Lung (tissue), 12 donors: ENCODE results near the gene SYNGAP1. TPM values are rescaled to one million over a fixed set of nuclear protein-coding genes. Genes with fewer than 3 reads are reported as not detected.

ENCODE experiments used
- ATAC-seq: fragments of 200-7000 bp; cut with Tn5 transposase; one replicate; pipeline ENCODE4 v1.9.1; 2020; ENCODE audit warnings: moderate number of reproducible peaks; ENCODE audit not compliant: insufficient read depth, low FRiP score
- DNase-seq, 3 donors: peaks; one replicate each; pipeline ENCODE4 v3.0.0-alpha.2; 2013 to 2017
- H3K27ac ChIP-seq, 2 donors: one replicate each; pipeline ENCODE4 v1.5.1; 2013; ENCODE audit warnings: mild to moderate bottlenecking in 2 of 2, moderate library complexity in 2 of 2, control low read depth in 1 of 2, inconsistent platforms in 1 of 2, low read depth in 1 of 2, low read length in 1 of 2
- H3K27me3 ChIP-seq, 3 donors: one replicate each; pipeline ENCODE4 v1.5.1; 2013; ENCODE audit warnings: low read length in 2 of 3; ENCODE audit not compliant: control insufficient read depth in 3 of 3, insufficient read depth in 3 of 3
- H3K36me3 ChIP-seq, 4 donors: one replicate each; pipeline ENCODE4 v1.5.1; 2013; ENCODE audit warnings: low read length in 4 of 4, mild to moderate bottlenecking in 1 of 4, moderate library complexity in 1 of 4; ENCODE audit not compliant: control insufficient read depth in 4 of 4, insufficient read depth in 4 of 4
- H3K4me1 ChIP-seq, 5 donors: one replicate each; pipeline ENCODE4 v1.5.1; 2013; ENCODE audit warnings: low read length in 5 of 5, mild to moderate bottlenecking in 2 of 5, moderate library complexity in 1 of 5; ENCODE audit not compliant: control insufficient read depth in 5 of 5, insufficient read depth in 5 of 5
- H3K4me3 ChIP-seq: one replicate; pipeline ENCODE4 v1.5.1; 2013; ENCODE audit warnings: mild to moderate bottlenecking, control low read depth, moderate library complexity
- H3K9ac ChIP-seq, 2 donors: one replicate each; pipeline ENCODE4 v1.5.1; 2013; ENCODE audit warnings: low read length in 2 of 2, control low read depth in 1 of 2; ENCODE audit not compliant: insufficient read depth in 1 of 2
- H3K9me3 ChIP-seq, 4 donors: one replicate each; pipeline ENCODE4 v1.5.1; 2013; ENCODE audit warnings: low read length in 3 of 4, mild to moderate bottlenecking in 1 of 4, moderate library complexity in 1 of 4; ENCODE audit not compliant: control insufficient read depth in 4 of 4, insufficient read depth in 3 of 4
- WGBS, 2 donors: extraction: QIAGEN DNeasy Blood & Tissue Kit; methylation state at CpG; one replicate each; pipeline ENCODE4 v1.1.7; 2013; 5-methylcytosine and 5-hydroxymethylcytosine counted together
- polyA plus RNA-seq, 2 donors: library from polyadenylated mRNA; stranded (reverse); fragments of 200-250 nt; gene quantifications; one replicate each; pipeline ENCODE4 v1.2.1, GENCODE V29; 2013
- total RNA-seq, 2 donors: library from RNA; depleted of rRNA in 1 of 2; stranded (reverse); fragments of >200 nt in 1 of 2; gene quantifications; one replicate each; pipeline ENCODE4 v1.2.1, GENCODE V29; 2014 to 2021
- TF ChIP-seq, protein P1 (sequence below): IDR thresholded peaks from 2 replicates; pipeline ENCODE4 v1.5.1; 2012; ENCODE audit warnings: mild to moderate bottlenecking; ENCODE audit errors: control extremely low read depth, extremely low read depth
- donor health status: control.
- donor health status: control.
- donor health status: Bipolar disorder and iron deficiency.
- donor health status: healthy.
- donor health status: DM: yes; HTN: yes; CAD: no.

SYNGAP1 gene
- total and polyA plus RNA-seq, 4 donors: 9.2 to 32.0 (median 12.0) TPM

DNA sequence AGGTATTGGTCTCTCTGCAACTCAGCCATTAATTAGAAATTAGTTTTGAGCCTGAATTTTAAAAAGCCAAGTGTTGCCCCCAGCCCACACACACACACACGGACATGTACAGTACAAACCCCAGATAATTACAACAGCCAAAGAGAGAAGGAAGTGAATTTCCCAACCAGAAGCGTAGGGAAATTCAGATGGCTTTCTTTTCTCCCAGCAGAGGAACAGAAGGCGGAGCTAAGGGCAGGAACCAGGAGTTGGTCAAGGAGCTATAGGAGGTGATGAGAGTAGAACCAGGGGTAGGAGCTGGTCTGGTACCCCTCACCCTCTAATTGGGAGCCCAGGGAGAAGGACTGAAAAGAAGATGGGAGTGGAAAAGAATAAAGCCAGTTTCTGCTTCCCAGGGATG is 30.6 kb downstream of the SYNGAP1 start:
- ATAC-seq (no peak), DNase-seq (no peak)
- peaks cover 0 to 25% (median 10%) of the 10 kb centered on the region in 4 donors for H3K36me3 ChIP-seq
- H3K27ac ChIP-seq: no peak overlapping the region
- H3K9me3 ChIP-seq: no peaks in the 10 kb centered on the region
- TF ChIP-seq, protein P1, sequence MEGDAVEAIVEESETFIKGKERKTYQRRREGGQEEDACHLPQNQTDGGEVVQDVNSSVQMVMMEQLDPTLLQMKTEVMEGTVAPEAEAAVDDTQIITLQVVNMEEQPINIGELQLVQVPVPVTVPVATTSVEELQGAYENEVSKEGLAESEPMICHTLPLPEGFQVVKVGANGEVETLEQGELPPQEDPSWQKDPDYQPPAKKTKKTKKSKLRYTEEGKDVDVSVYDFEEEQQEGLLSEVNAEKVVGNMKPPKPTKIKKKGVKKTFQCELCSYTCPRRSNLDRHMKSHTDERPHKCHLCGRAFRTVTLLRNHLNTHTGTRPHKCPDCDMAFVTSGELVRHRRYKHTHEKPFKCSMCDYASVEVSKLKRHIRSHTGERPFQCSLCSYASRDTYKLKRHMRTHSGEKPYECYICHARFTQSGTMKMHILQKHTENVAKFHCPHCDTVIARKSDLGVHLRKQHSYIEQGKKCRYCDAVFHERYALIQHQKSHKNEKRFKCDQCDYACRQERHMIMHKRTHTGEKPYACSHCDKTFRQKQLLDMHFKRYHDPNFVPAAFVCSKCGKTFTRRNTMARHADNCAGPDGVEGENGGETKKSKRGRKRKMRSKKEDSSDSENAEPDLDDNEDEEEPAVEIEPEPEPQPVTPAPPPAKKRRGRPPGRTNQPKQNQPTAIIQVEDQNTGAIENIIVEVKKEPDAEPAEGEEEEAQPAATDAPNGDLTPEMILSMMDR: no peak
- no peak overlapping the region for H3K4me3 ChIP-seq
- H3K27me3 ChIP-seq: no peaks in the 10 kb centered on the region
- H3K4me1 ChIP-seq: peaks cover 5 to 10% (median 6%) of the 10 kb centered on the region in 5 donors
- WGBS, 2 donors: 21 to 61% methylated on average over 3 of the region's 3 CpGs
- H3K9ac ChIP-seq: no peak overlapping the region

DNA sequence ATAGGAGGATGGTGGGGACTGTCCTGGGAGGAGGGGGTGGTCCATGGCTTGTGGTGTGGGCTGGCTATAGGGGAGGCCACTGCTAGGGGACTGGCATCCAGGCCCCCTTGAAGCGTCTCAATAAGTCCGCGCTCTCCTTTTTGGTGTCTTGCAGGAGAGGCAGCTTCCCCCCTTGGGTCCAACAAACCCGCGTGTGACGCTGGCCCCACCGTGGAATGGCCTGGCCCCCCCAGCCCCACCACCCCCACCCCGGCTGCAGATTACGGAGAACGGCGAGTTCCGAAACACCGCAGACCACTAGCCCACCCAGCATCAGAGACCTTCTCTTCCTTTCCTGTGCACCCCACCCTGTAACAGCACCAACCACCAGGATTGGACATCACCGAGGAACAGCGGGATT is 31.7 kb downstream of the SYNGAP1 start:
- 93 to 96% methylated on average over 7 to 15 of the region's 15 CpGs for WGBS, 2 donors
- Histone ChIP-seq H3K27me3 (no peaks in the 10 kb centered on the region), H3K27ac (no peak overlapping the region), H3K9ac (no peak overlapping the region), H3K9me3 (no peaks in the 10 kb centered on the region), H3K36me3 (peaks cover 0 to 28% (median 13%) of the 10 kb centered on the region in 4 donors), H3K4me1 (peaks cover 5 to 10% (median 6%) of the 10 kb centered on the region in 5 donors), H3K4me3 (no peak overlapping the region)
- TF ChIP-seq, protein P1: no peak
- no peak for ATAC-seq
- no peak for DNase-seq

DNA sequence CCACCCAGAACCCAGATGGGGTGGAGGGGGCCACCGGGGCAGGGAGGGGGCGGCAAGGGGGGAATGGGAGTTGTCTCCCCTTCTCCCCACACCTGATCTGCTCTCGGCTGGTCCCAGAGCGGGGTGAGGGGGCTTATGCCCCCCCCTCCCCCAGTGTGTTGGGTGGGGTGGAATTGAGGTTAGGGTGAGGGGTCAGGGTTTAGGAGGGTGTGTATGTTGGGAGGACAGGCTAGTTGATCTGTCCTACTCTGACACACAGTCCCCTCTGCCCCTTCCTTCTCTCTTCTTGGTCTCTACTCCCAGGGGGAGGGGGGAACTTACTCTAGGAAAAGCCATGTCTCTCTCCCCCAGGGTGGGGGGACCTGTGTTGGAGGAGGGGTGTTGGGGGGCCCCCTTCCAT is 32.6 kb downstream of the SYNGAP1 start:
- peaks cover 0 to 33% (median 16%) of the 10 kb centered on the region in 4 donors for H3K36me3 ChIP-seq
- ATAC-seq (no peak), DNase-seq (no peak)
- H3K9me3 ChIP-seq: peaks cover 0 to 2% (median under 1%) of the 10 kb centered on the region in 4 donors
- TF ChIP-seq, protein P1: no peak
- H3K27me3 ChIP-seq: no peaks in the 10 kb centered on the region
- H3K9ac ChIP-seq: no peak overlapping the region
- peaks cover 5 to 10% (median 6%) of the 10 kb centered on the region in 5 donors for H3K4me1 ChIP-seq
- no peak overlapping the region for H3K27ac ChIP-seq
- no peak overlapping the region for H3K4me3 ChIP-seq
- 89 to 100% methylated on average over 1 to 4 of the region's 4 CpGs for WGBS, 2 donors
